GM23338 (cell line): ENCODE results near the gene LRIT3. TPM values are rescaled to one million over a fixed set of nuclear protein-coding genes. Genes with fewer than 3 reads are reported as not detected.

Experiments used
- ATAC-seq: fragments of 200-7000 bp; cut with Tn5 transposase; 3 replicates; pipeline ENCODE4 v1.9.1; 2020
- DNase-seq: peaks from one replicate; pipeline ENCODE4 v3.0.0-alpha.2; 2015; ENCODE audit warnings: low spot score
- H2AFZ ChIP-seq: fragments of 200-600 bp; sonication (generic); 2 replicates; pipeline ENCODE4 v1.8.0; 2016; ENCODE audit warnings: antibody characterized with exemption, mild to moderate bottlenecking, moderate library complexity
- H3F3A ChIP-seq: fragments of 200-600 bp; sonication (generic); replicated peaks from 2 replicates; pipeline ENCODE4 v1.8.0; 2017; ENCODE audit warnings: antibody characterized with exemption, mixed run types, low read depth
- H3K27ac ChIP-seq: fragments of 200-600 bp; sonication (generic); 2 replicates; pipeline ENCODE4 v1.6.1; 2016; ENCODE audit warnings: low read depth
- H3K27me3 ChIP-seq: fragments of 200-600 bp; sonication (generic); 2 replicates; pipeline ENCODE4 v1.8.0; 2016; ENCODE audit warnings: mild to moderate bottlenecking, mixed run types, moderate library complexity; ENCODE audit not compliant: insufficient read depth
- H3K36me3 ChIP-seq: fragments of 200-600 bp; sonication (generic); 2 replicates; pipeline ENCODE4 v1.8.0; 2016; ENCODE audit warnings: mild to moderate bottlenecking; ENCODE audit not compliant: insufficient read depth
- H3K4me1 ChIP-seq: fragments of 200-600 bp; sonication (generic); 2 replicates; pipeline ENCODE4 v1.8.0; 2016; ENCODE audit warnings: mild to moderate bottlenecking, moderate library complexity; ENCODE audit not compliant: insufficient read depth
- H3K4me2 ChIP-seq: fragments of 200-600 bp; sonication (generic); 2 replicates; pipeline ENCODE4 v1.7.1; 2017; ENCODE audit warnings: mixed run types
- H3K4me3 ChIP-seq: fragments of 200-600 bp; sonication (generic); 2 replicates; pipeline ENCODE4 v1.6.1; 2016; ENCODE audit warnings: mixed run types
- H3K79me2 ChIP-seq: fragments of 200-600 bp; sonication (generic); replicated peaks from 2 replicates; pipeline ENCODE4 v1.8.0; 2017; ENCODE audit warnings: mild to moderate bottlenecking; ENCODE audit not compliant: insufficient read depth
- H3K9me2 ChIP-seq: fragments of 200-600 bp; sonication (generic); 2 replicates; pipeline ENCODE4 v1.8.0; 2017; ENCODE audit not compliant: insufficient read depth
- H4K20me1 ChIP-seq: fragments of 200-600 bp; sonication (generic); replicated peaks from 2 replicates; pipeline ENCODE4 v1.8.0; 2017; ENCODE audit warnings: mild to moderate bottlenecking; ENCODE audit not compliant: insufficient read depth
- H3K27ac Mint-ChIP-seq: 2 replicates; pipeline ENCODE4 v1.8.0; 2020; ENCODE audit warnings: inconsistent platforms, mild to moderate bottlenecking, moderate library complexity, mixed read lengths
- H3K27me3 Mint-ChIP-seq: 3 replicates; pipeline ENCODE4 v1.8.0; 2022; ENCODE audit warnings: low read depth, mild to moderate bottlenecking, moderate library complexity, mixed read lengths, inconsistent platforms; ENCODE audit not compliant: insufficient read depth, poor library complexity
- H3K36me3 Mint-ChIP-seq: 3 replicates; pipeline ENCODE4 v1.8.0; 2021; ENCODE audit warnings: low read depth, mild to moderate bottlenecking, inconsistent platforms, moderate library complexity, mixed read lengths
- H3K4me1 Mint-ChIP-seq: 3 replicates; pipeline ENCODE4 v1.8.0; 2020; ENCODE audit warnings: mild to moderate bottlenecking, inconsistent platforms, mixed read lengths
- H3K4me3 Mint-ChIP-seq: 3 replicates; pipeline ENCODE4 v1.8.0; 2021; ENCODE audit warnings: moderate library complexity, mild to moderate bottlenecking, inconsistent platforms, mixed read lengths
- H3K9me3 Mint-ChIP-seq: 3 replicates; pipeline ENCODE4 v1.8.0; 2020; ENCODE audit warnings: moderate library complexity, mild to moderate bottlenecking, inconsistent platforms, mixed read lengths
- CREB1 ChIP-seq: fragments of 250-450 bp; sonication (Bioruptor Pico); IDR thresholded peaks from 2 replicates; pipeline ENCODE4 v1.5.0; 2020; ENCODE audit warnings: low read depth, mild to moderate bottlenecking, moderate library complexity
- CTCF ChIP-seq, 2 experiments: fragments of 200-600 bp in 1 of 2; sonication (generic) in 1 of 2; conservative IDR thresholded peaks; 2 replicates each; pipeline versions ENCODE4 v1.5.1 to v1.6.1; 2016 to 2017; ENCODE audit warnings: antibody characterized with exemption in 2 of 2, low read depth in 2 of 2, mild to moderate bottlenecking in 2 of 2, moderate library complexity in 1 of 2
- ETS1 ChIP-seq: IDR thresholded peaks from 2 replicates; pipeline ENCODE4 v1.6.1; 2016; ENCODE audit warnings: antibody characterized with exemption
- EZH2phosphoT487 ChIP-seq: fragments of 200-600 bp; sonication (generic); IDR thresholded peaks from one replicate; pipeline ENCODE4 v1.8.1; 2018; ENCODE audit warnings: antibody characterized with exemption; ENCODE audit not compliant: unreplicated experiment
- JUNB ChIP-seq: IDR thresholded peaks from one replicate; pipeline ENCODE4 v1.6.1; 2016; ENCODE audit warnings: antibody characterized with exemption; ENCODE audit not compliant: unreplicated experiment
- NANOG ChIP-seq: IDR thresholded peaks from 2 replicates; pipeline ENCODE4 v1.6.1; 2016; ENCODE audit warnings: antibody characterized with exemption, borderline replicate concordance
- POLR2AphosphoS5 ChIP-seq: IDR thresholded peaks from 2 replicates; pipeline ENCODE4 v1.6.1; 2016; ENCODE audit warnings: antibody characterized with exemption, low read depth
- REST ChIP-seq: IDR thresholded peaks from one replicate; pipeline ENCODE4 v1.6.1; 2018; ENCODE audit warnings: antibody characterized with exemption; ENCODE audit not compliant: unreplicated experiment
- ZNF114 ChIP-seq: fragments of 250-450 bp; sonication (Bioruptor Pico); IDR thresholded peaks from 2 replicates; pipeline ENCODE4 v1.5.0; 2020; ENCODE audit warnings: mild to moderate bottlenecking, moderate library complexity
- ZNF331 ChIP-seq: fragments of 250-450 bp; sonication (Bioruptor Pico); IDR thresholded peaks from 2 replicates; pipeline ENCODE4 v1.5.0; 2020; ENCODE audit warnings: low read depth, mild to moderate bottlenecking, moderate library complexity
- ZNF462 ChIP-seq: fragments of 250-450 bp; sonication (Bioruptor Pico); IDR thresholded peaks from 2 replicates; pipeline ENCODE4 v1.5.0; 2020; ENCODE audit warnings: mild to moderate bottlenecking, moderate library complexity
- polyA plus RNA-seq: library from polyadenylated mRNA; unstranded; fragments of >200 nt; fragmentation: Nextera tagmentation; extraction: Ambion mirVana; gene quantifications from 2 replicates; pipeline ENCODE4 v1.2.1, GENCODE V29; 2016
- total RNA-seq: library from RNA; depleted of rRNA; stranded (reverse); fragments of >200 nt; shearing (Covaris generic); gene quantifications from 2 replicates; pipeline ENCODE4 v1.2.3, GENCODE V29; 2014

The LRIT3 gene
- total and polyA plus RNA-seq, 2 experiments from 2014 or later = 0.14 TPM; not detected in 1

GRCh38 chr4:109809655-109810054, 38.3 kb upstream of the LRIT3 start:
- Histone ChIP-seq H3K27ac (no peak overlapping the region), H3K27me3 (no peaks in the 10 kb centered on the region), H3K79me2 (no peaks in the 10 kb centered on the region), H3K4me3 (no peak overlapping the region), H3F3A (0 out of 2 replicates have a peak, but pooled peaks cover 2% of the 10 kb centered on the region), H3K36me3 (no peaks in the 10 kb centered on the region), H2AFZ (no peak overlapping the region), H4K20me1 (no peaks in the 10 kb centered on the region), H3K9me2 (no peaks in the 10 kb centered on the region), H3K4me2 (no peak overlapping the region), H3K4me1 (peaks cover 16% of the 10 kb centered on the region)
- DNase-seq (no peak), ATAC-seq (no peak)
- Mint-ChIP-seq H3K4me3 (no peak overlapping the region), H3K27ac (no peak overlapping the region), H3K27me3 (peaks cover 4% of the 10 kb centered on the region), H3K9me3 (no peaks in the 10 kb centered on the region), H3K36me3 (no peaks in the 10 kb centered on the region), H3K4me1 (peaks cover 16% of the 10 kb centered on the region)
- TF ChIP-seq CREB1 (CRISPR knock-in tag) = no peak
- no peak for TF ChIP-seq NANOG
- TF ChIP-seq EZH2phosphoT487 = no peak
- TF ChIP-seq JUNB = no peak
- no peak for TF ChIP-seq ZNF114 (CRISPR knock-in tag)
- TF ChIP-seq ZNF331 (CRISPR knock-in tag) = no peak
- no peak for TF ChIP-seq REST
- TF ChIP-seq ETS1 = no peak
- TF ChIP-seq CTCF (conservative IDR thresholded peaks at IDR 0.05; ENCODE audit: low read depth in 2 of 2) = no peak
- TF ChIP-seq POLR2AphosphoS5 = no peak
- no peak for TF ChIP-seq ZNF462 (CRISPR knock-in tag)
